Uterus (tissue), 2 donors: ENCODE results near the gene SLC4A1.

ENCODE experiments used
- CTCF ChIP-seq, 4 experiments: fragments of 200-600 bp in 2 of 4; fragments of 450-650 bp in 2 of 4; sonication (generic) in 2 of 4; IDR thresholded peaks; one replicate each; pipeline ENCODE4 v1.5.1; 2016 to 2019; ENCODE audit warnings: antibody characterized with exemption in 4 of 4, mild to moderate bottlenecking in 2 of 4, moderate library complexity in 1 of 4
- POLR2A ChIP-seq, 2 donors: fragments of 450-650 bp; IDR thresholded peaks; one replicate each; pipeline ENCODE4 v1.6.1; 2016; ENCODE audit warnings: antibody characterized with exemption in 2 of 2, mild to moderate bottlenecking in 1 of 2, moderate library complexity in 1 of 2

- TF ChIP-seq CTCF (IDR thresholded peaks at IDR 0.05) (no peak), POLR2A (IDR thresholded peaks at IDR 0.05) (no peak)
Observed at GRCh38 chr17:44214230-44214494, 53.8 kb downstream of the SLC4A1 start.
